ENCODE data around the gene HDAC6.

DNA sequence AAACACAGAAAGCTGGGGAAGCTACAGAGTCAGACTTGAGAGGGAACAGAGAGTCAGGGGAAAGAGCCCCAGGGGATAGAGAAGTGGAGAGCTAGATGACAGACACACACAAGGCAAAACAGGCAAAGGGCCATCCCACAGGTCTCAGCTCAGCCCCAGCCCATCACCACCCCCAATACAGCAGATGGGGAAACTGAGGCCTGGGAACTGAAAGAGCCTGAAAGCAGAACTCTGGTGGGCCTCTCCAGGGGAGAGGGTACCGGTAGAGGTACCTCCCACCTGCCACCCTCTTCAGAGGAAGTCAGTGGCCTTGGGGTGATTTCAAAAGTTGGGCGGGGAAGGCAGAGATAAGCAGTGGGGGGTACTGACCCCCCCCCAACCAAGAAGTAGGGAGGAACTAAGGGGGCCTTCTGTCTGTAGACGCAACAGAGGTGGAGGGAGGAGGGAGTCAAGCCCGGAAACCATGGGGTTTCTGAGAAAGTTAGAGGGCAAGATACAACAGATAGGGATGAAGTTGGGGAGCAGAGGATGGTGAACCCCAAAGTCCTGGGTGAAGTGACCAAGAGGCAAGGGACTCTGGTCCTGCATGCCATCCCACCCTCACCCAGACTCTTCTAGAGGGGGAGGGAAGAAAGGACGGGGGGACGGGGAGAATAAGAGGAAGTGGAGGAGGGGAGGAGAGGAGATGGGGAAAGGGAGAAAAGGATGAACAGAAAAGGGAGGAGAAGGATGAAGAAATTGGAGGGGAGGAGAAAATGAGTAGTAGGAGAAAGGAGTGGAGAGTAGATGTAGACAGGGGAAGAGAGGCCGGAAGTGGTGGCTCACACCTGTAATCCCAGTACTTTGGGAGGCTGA, 12.3 kb upstream of the HDAC6 start:
- TF ChIP-seq CTCF (tag by site-specific recombination; IDR thresholded peaks at IDR 0.05) (no peak), ZBTB1 (tag by site-specific recombination; IDR thresholded peaks at IDR 0.05) (no peak), ZSCAN23 (tag by site-specific recombination; IDR thresholded peaks at IDR 0.05) (no peak), ZNF596 (tag by site-specific recombination; IDR thresholded peaks at IDR 0.05) (no peak), REST (tag by site-specific recombination; IDR thresholded peaks at IDR 0.05) (no peak)

All from HEK293 (cell line).